HG03571 (cell line): ENCODE data around the gene HUWE1.
"Not testable (repeated sequence)": the region's sequence is repeated elsewhere in the genome, so short reads cannot be mapped to it uniquely, and the experiment has no call there.

Experiments
- ATAC-seq: cut with Tn5 transposase; IDR thresholded peaks from one replicate; pipeline ENCODE4 v1.9.1; 2021; ENCODE audit not compliant: unreplicated experiment

Gene HUWE1

DNA sequence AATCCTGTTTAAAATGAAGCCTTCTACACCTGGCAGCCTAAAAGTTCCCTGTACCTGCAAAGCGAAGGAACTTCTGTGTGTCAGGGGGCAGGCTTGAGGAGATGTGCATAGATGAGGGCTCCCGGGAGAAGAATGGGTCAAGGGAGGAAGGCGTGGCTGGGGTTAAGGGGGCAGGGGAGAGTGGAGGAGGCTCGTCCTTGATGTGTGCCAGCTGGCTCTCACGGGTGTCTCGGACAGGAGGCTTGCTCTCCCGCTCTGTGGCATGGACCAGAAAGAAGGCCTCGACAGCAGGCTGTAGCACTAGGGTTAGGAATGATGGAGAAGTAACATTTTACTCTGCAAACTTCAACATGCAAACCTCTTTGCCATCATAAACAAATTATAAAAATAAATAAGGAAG lies 147.7 kb downstream of the HUWE1 start:
- ATAC-seq: no peak

DNA sequence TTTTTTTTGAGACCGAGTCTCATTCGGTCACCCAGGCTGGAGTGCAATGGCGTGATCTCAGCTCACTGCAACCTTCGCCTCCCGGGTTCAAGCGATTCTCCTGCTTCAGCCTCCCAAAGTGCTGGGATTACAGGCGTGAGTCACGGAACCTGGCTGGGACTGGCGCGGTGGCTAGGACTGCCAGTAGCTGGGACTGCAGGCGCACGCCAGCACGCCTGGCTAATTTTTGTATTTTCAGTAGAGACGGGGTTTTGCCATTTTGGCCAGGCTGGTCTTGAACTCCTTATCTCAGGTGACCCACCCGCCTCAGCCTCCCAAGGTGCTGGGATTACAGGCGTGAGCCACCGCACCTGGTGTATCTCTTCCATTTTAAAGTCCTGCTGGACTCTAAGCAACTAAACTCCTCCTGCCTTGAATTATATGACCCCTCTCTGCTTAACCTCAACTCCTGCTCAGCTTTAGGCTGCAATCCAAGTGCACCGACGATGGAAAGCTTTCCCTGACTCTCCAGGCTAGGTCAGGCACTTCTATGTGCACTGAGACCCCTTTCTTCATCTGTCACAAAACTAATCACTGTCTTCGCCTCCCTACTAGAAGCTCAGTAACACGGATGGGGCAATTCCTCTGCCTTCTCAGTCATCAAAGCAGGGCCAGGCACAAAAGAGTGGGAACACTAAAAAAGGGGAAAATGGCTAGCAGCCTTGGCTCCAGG lies 155.1 kb downstream of the HUWE1 start:
- ATAC-seq: not testable (repeated sequence)

DNA sequence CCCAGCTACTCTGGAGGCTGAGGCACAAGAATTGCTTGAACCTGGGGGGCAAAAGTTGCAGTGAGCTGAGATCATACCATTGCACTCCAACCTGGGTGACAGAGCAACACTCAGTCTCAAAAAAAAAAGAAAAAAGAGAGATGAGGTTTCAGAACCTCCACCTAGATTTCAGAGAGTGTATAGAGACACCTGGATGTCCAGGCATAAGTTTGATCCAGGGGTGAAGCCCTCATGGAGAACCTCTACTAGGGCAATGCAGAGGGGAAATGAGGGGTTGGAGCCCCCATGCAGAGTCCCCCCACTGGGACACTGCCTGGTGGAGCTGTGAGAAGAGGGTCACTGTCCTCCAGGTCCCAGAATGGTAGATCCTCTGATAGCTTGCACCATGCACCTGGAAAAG lies 159.5 kb downstream of the HUWE1 start:
- no peak for ATAC-seq

DNA sequence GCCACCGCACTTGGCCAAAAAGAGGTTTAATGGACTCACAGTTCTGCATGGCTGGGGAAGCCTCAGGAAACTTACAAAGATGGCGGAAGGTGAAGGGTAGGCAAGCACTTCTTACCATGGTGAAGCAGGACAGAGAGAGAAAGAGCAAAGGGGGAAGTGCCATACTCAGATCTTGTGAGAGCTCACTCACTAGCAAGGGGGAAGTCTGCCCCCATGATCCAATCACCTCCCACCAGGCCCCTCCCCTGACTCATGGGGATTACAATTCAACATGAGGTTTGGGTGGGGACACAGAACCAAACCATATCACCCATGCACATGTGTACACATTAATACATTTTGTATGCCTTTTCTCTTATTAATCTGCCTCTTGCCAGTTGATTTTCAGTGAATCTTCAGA lies 175.2 kb downstream of the HUWE1 start:
- no peak for ATAC-seq

DNA sequence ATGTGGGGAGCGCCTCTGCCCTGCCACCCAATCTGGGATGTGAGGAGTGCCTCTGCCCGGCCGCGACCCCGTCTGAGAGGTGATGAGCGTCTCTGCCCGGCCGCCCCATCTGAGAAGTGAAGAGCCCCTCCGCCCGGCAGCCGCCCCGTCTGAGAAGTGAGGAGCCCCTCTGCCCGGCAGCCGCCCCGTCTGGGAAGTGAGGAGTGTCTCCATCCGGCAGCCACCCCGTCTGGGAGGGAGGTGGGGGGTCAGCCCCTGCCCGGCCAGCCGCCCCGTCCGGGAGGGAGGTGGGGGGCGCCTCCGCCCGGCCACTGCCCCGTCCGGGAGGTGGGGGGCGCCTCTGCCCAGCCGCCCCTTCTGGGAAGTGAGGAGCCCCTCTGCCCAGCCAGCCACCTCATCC lies 182.5 kb downstream of the HUWE1 start:
- not testable (repeated sequence) for ATAC-seq

DNA sequence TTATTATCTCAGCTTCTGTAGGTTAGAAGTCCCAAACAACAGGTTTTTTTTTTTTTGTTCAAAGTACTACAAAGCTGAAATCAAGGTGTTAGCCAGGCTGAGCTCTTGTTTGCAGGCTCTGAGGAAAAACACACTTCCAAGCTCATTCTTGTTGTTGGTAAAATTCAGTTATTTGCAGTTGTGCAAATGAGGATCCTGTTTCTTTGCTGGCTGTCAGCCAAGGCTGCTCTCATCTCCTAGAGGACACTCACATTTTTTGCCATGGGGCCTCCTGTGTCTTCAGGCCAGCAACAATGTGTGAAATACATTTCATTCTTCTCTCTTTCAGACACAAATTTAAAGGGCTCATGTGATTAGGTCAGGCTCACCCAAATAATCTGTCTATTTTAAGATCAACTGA lies 192.1 kb downstream of the HUWE1 start:
- ATAC-seq: no peak

DNA sequence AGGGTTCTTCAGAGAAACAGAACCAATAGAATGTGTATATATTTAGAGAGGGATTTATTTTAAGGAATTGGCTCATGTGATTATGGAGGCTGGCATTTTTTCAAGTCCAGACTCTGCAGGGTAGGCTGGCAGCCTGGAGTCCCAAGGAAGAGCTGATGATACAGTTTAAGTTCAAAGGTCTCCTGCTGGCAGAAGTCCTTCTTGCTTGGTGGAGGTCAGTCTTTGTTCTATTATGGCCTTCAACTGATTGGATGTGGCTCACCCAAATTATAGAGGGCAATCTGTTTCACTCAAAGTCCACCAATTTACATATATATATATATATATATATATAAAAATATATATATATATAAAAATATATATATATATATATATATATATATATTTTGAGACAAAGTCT lies 200.2 kb downstream of the HUWE1 start:
- ATAC-seq: no peak

DNA sequence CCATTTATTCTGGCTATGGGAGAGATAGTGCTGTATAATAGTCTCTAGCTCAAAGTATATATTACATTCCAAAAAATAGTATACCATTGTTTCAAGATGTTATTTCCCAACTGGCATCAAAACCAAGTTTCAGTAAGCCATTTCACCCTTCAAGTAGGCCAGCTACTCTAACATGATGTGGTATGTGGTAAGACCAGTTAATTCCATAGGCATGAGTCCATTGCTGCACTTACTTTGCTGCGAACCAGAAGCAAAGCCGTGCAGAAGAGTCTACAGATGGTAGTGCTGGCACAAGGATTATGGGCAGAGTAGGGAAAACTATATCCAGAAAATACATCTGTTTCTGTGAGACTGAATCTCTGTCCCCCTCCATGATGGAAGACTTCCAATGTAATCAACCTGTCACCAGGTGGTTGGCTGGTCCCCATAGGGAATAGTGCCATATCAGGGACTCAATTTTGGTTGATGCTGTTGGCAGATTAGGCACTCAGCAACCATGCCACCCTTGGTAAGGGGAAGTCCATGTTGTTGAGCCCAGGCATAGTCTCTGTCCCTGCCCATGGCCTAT lies 202.6 kb downstream of the HUWE1 start:
- no peak for ATAC-seq

DNA sequence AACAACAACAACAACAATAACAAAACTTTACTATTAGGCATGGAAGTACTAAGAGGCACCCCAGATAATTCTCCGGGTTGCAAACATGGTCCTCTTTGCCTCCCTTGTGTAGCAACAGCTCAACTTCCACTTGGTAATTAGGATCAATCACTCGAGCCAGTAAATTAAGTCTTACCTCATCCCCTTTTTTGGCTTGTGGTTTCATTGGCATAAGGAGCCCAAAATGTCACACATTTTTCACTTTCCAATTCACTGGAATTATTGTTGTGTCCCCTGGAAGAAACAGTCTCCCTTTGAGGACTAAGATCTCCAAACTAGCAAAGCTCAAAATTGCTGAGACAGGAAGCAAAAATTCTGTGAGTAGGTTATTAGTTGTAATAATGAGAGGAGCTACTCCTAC lies 203.1 kb downstream of the HUWE1 start:
- ATAC-seq: no peak
